ENCODE measurements around the gene ITLN2.

Gene ITLN2

GRCh38 chr1:160963521-160963920 lies 8.9 kb upstream of the ITLN2 start (continued):
- TF ChIP-seq ZNF629 (tag by site-specific recombination; IDR thresholded peaks at IDR 0.05) (0 out of 2 replicates have a peak, but pooled peaks have one; percentile 23), INSM2 (tag by site-specific recombination; IDR thresholded peaks at IDR 0.05) (no peak), ZNF670 (tag by site-specific recombination; IDR thresholded peaks at IDR 0.05; ENCODE audit: low read depth) (no peak), PRDM2 (tag by site-specific recombination; IDR thresholded peaks at IDR 0.05; ENCODE audit: borderline replicate concordance) (no peak), ZNF473 (tag by site-specific recombination; IDR thresholded peaks at IDR 0.05) (no peak), KLF17 (tag by site-specific recombination; IDR thresholded peaks at IDR 0.05) (no peak), ZNF274 (IDR thresholded peaks at IDR 0.05; ENCODE audit: low read length) (no peak), ZNF274 (tag by site-specific recombination; IDR thresholded peaks at IDR 0.05; ENCODE audit: borderline replicate concordance) (no peak), ZNF404 (tag by site-specific recombination; IDR thresholded peaks at IDR 0.05) (no peak), ZNF10 (tag by site-specific recombination; IDR thresholded peaks at IDR 0.05) (no peak), ZFP37 (tag by site-specific recombination; IDR thresholded peaks at IDR 0.05) (no peak), ZNF488 (tag by site-specific recombination; IDR thresholded peaks at IDR 0.05) (no peak), ZNF645 (tag by site-specific recombination; IDR thresholded peaks at IDR 0.05) (no peak), ZNF707 (tag by site-specific recombination; IDR thresholded peaks at IDR 0.05) (no peak), ZNF169 (tag by site-specific recombination; IDR thresholded peaks at IDR 0.05) (no peak), ZNF416 (tag by site-specific recombination; IDR thresholded peaks at IDR 0.05) (no peak), TCF7L2 (IDR thresholded peaks at IDR 0.05; ENCODE audit: borderline replicate concordance, low read depth, low read length) (no peak; the same call in 1 of the 2 replicates), ZNF624 (tag by site-specific recombination; IDR thresholded peaks at IDR 0.05) (no peak), ZNF146 (tag by site-specific recombination; IDR thresholded peaks at IDR 0.05) (no peak), PATZ1 (tag by site-specific recombination; IDR thresholded peaks at IDR 0.05) (no peak), ZNF292 (tag by site-specific recombination; IDR thresholded peaks at IDR 0.05; ENCODE audit: borderline replicate concordance, low read depth) (no peak), ZNF776 (tag by site-specific recombination; IDR thresholded peaks at IDR 0.05; ENCODE audit: borderline replicate concordance) (no peak), ZNF133 (tag by site-specific recombination; IDR thresholded peaks at IDR 0.05) (no peak), ZNF221 (tag by site-specific recombination; IDR thresholded peaks at IDR 0.05; ENCODE audit: borderline replicate concordance) (no peak), HOXA7 (CRISPR knock-in tag; IDR thresholded peaks at IDR 0.05; ENCODE audit: borderline replicate concordance) (no peak), GLIS1 (tag by site-specific recombination; IDR thresholded peaks at IDR 0.05) (peak; percentile 34; the same call in 1 of the 2 replicates), ZNF354C (tag by site-specific recombination; IDR thresholded peaks at IDR 0.05; ENCODE audit: borderline replicate concordance, low read depth) (no peak), ZNF114 (tag by site-specific recombination; IDR thresholded peaks at IDR 0.05) (no peak), ZBTB20 (tag by site-specific recombination; IDR thresholded peaks at IDR 0.05) (no peak; the same call in 1 of the 2 replicates)
